Type B pancreatic cell (in vitro differentiated cells): ENCODE results near the gene FMNL1. TPM values are rescaled to one million over a fixed set of nuclear protein-coding genes. Genes with fewer than 3 reads are reported as not detected.

Source experiments
- DNase-seq: peaks from one replicate; pipeline ENCODE4 v3.0.0; 2021; ENCODE audit warnings: mixed read lengths; ENCODE audit not compliant: unreplicated experiment; ENCODE audit errors: extremely low spot score
- H3K27ac Mint-ChIP-seq: 2 replicates; pipeline ENCODE4 v1.8.0; 2021; ENCODE audit warnings: mild to moderate bottlenecking, mixed read lengths
- H3K27me3 Mint-ChIP-seq: 2 replicates; pipeline ENCODE4 v1.8.0; 2021; ENCODE audit warnings: mixed read lengths
- H3K36me3 Mint-ChIP-seq: 2 replicates; pipeline ENCODE4 v1.8.0; 2021; ENCODE audit warnings: mixed read lengths
- H3K4me1 Mint-ChIP-seq: one replicate; pipeline ENCODE4 v1.8.0; 2021; ENCODE audit warnings: mixed read lengths; ENCODE audit not compliant: unreplicated experiment
- H3K4me3 Mint-ChIP-seq: 2 replicates; pipeline ENCODE4 v1.8.0; 2021; ENCODE audit warnings: mild to moderate bottlenecking, mixed read lengths
- H3K9me3 Mint-ChIP-seq: 2 replicates; pipeline ENCODE4 v1.8.0; 2021; ENCODE audit warnings: mixed read lengths
- CTCF ChIP-seq: fragments of 200-600 bp; sonication (generic); conservative IDR thresholded peaks from 2 replicates; pipeline ENCODE4 v1.5.0; 2021; ENCODE audit warnings: antibody characterized with exemption, mild to moderate bottlenecking
- total RNA-seq: library from RNA; stranded (reverse); gene quantifications from 2 replicates; pipeline ENCODE4 v1.2.1, GENCODE V29; 2021; ENCODE audit warnings: low replicate concordance

Gene FMNL1
- total RNA-seq, 1 donor from 2014 or later = 1.9 TPM

GRCh38 chr17:45220079-45220478 is 1.6 kb upstream of the FMNL1 start:
- no peaks in the 10 kb centered on the region for H3K9me3 Mint-ChIP-seq
- no peak overlapping the region for H3K4me3 Mint-ChIP-seq
- H3K4me1 Mint-ChIP-seq = peaks cover 5% of the 10 kb centered on the region
- H3K27ac Mint-ChIP-seq = peak overlapping the region; percentile 41
- no peak for TF ChIP-seq CTCF
- peaks cover 61% of the 10 kb centered on the region for H3K27me3 Mint-ChIP-seq
- H3K36me3 Mint-ChIP-seq = no peaks in the 10 kb centered on the region
- DNase-seq = no peak

- TF ChIP-seq CTCF = no peak
- Mint-ChIP-seq H3K27me3 (peaks cover 68% of the 10 kb centered on the region), H3K9me3 (no peaks in the 10 kb centered on the region), H3K4me3 (no peak overlapping the region), H3K27ac (no peak overlapping the region), H3K4me1 (peaks cover 5% of the 10 kb centered on the region), H3K36me3 (no peaks in the 10 kb centered on the region)
- DNase-seq = no peak
Observed at GRCh38 chr17:45222014-45222288, 266 bp downstream of the FMNL1 start.

GRCh38 chr17:45222289-45222995 is 757 bp downstream of the FMNL1 start:
- no peak for DNase-seq
- Mint-ChIP-seq H3K36me3 (no peaks in the 10 kb centered on the region), H3K27me3 (peaks cover 66% of the 10 kb centered on the region), H3K27ac (no peak overlapping the region), H3K4me3 (peak overlapping the region; percentile 77), H3K9me3 (no peaks in the 10 kb centered on the region), H3K4me1 (peaks cover 5% of the 10 kb centered on the region)
- no peak for TF ChIP-seq CTCF

GRCh38 chr17:45222996-45223538 is 1.4 kb downstream of the FMNL1 start:
- Mint-ChIP-seq H3K27ac (no peak overlapping the region), H3K4me1 (peaks cover 5% of the 10 kb centered on the region), H3K9me3 (no peaks in the 10 kb centered on the region), H3K36me3 (no peaks in the 10 kb centered on the region), H3K27me3 (peaks cover 66% of the 10 kb centered on the region), H3K4me3 (peak overlapping the region; percentile 68)
- DNase-seq = no peak
- no peak for TF ChIP-seq CTCF

- Mint-ChIP-seq H3K4me1 (peaks cover 3% of the 10 kb centered on the region), H3K4me3 (peak overlapping the region; percentile 35), H3K27me3 (peaks cover 64% of the 10 kb centered on the region), H3K9me3 (no peaks in the 10 kb centered on the region), H3K27ac (no peak overlapping the region), H3K36me3 (no peaks in the 10 kb centered on the region)
- DNase-seq = no peak
- TF ChIP-seq CTCF = no peak
Observed at GRCh38 chr17:45223539-45224528, 2.1 kb downstream of the FMNL1 start.
